ENCODE measurements around the gene PTPN14.
"Not testable (repeated sequence)": the region's sequence is repeated elsewhere in the genome, so short reads cannot be mapped to it uniquely, and the experiment has no call there.

The PTPN14 gene

GRCh38 chr1:214551436-214552173 lies at the start of gene PTPN14:
Gene PTPN14, minus strand, starts transcription at chr1:214551602. Its CDS starts 86,799 bp downstream, at chr1:214464803.
- Mint-ChIP-seq H3K36me3 (no peaks in the 10 kb centered on the region), H3K4me1 (peaks cover 13% of the 10 kb centered on the region), H3K4me3 (peak within 1 kb of the TSS; percentile 71), H3K27ac (no peak within 1 kb of the TSS), H3K27me3 (peaks cover 71% of the 10 kb centered on the region), H3K9me3 (no peaks in the 10 kb centered on the region)
- DNase-seq = peak; percentile 23
- CTCF ChIA-PET = interaction anchor here (1.6 kb wide), 1 partner anchor 220 kb away, joined by 5 read pairs; no protein-coding TSS in a partner anchor

GRCh38 chr1:214593158-214593557 lies 41.8 kb upstream of the PTPN14 start:
- no peak for DNase-seq
- CTCF ChIA-PET = interaction anchor here (1.4 to 4.7 kb wide), 3 partner anchors 11 to 379 kb away, joined by 3 to 38 read pairs (median 6); no protein-coding TSS in a partner anchor
- H3K27ac Mint-ChIP-seq = no peak overlapping the region
- H3K4me3 Mint-ChIP-seq = no peak overlapping the region
- H3K4me1 Mint-ChIP-seq = no peaks in the 10 kb centered on the region
- no peaks in the 10 kb centered on the region for H3K9me3 Mint-ChIP-seq
- H3K27me3 Mint-ChIP-seq = peaks cover 20% of the 10 kb centered on the region
- no peaks in the 10 kb centered on the region for H3K36me3 Mint-ChIP-seq

GRCh38 chr1:214591918-214592317 lies 40.5 kb upstream of the PTPN14 start:
- H3K4me1 Mint-ChIP-seq, H3K9me3 Mint-ChIP-seq, H3K36me3 Mint-ChIP-seq, DNase-seq, H3K4me3 Mint-ChIP-seq, H3K27ac Mint-ChIP-seq: not testable (repeated sequence)
- peaks cover 20% of the 10 kb centered on the region for H3K27me3 Mint-ChIP-seq
- CTCF ChIA-PET = interaction anchor here (4.7 kb wide), 1 partner anchor 260 kb away, joined by 38 read pairs; no protein-coding TSS in a partner anchor

- H3K4me1 Mint-ChIP-seq = no peaks in the 10 kb centered on the region
- no peaks in the 10 kb centered on the region for H3K9me3 Mint-ChIP-seq
- peaks cover 22% of the 10 kb centered on the region for H3K27me3 Mint-ChIP-seq
- H3K27ac Mint-ChIP-seq = no peak overlapping the region
- CTCF ChIA-PET = interaction anchor here (4.7 kb wide), 1 partner anchor 258 kb away, joined by 38 read pairs; no protein-coding TSS in a partner anchor
- H3K4me3 Mint-ChIP-seq = no peak overlapping the region
- DNase-seq = no peak
- H3K36me3 Mint-ChIP-seq = no peaks in the 10 kb centered on the region
These were observed 39.3 kb upstream of the PTPN14 start for GRCh38 chr1:214590696-214591095.

- CTCF ChIA-PET = interaction anchor here (0.6 to 11.6 kb wide), 2 partner anchors 258 to 496 kb away, joined by 3 to 252 read pairs; no protein-coding TSS in a partner anchor
- Mint-ChIP-seq H3K27me3 (peaks cover 23% of the 10 kb centered on the region), H3K4me1 (no peaks in the 10 kb centered on the region), H3K4me3 (no peak overlapping the region), H3K36me3 (no peaks in the 10 kb centered on the region), H3K9me3 (no peaks in the 10 kb centered on the region), H3K27ac (no peak overlapping the region)
- DNase-seq = no peak
These were observed 37.7 kb upstream of the PTPN14 start for GRCh38 chr1:214588963-214589597.

GRCh38 chr1:214587165-214587564 lies 35.8 kb upstream of the PTPN14 start:
- H3K4me3 Mint-ChIP-seq = no peak overlapping the region
- H3K27me3 Mint-ChIP-seq = peaks cover 19% of the 10 kb centered on the region
- H3K27ac Mint-ChIP-seq = no peak overlapping the region
- DNase-seq = no peak
- CTCF ChIA-PET = interaction anchor here (0.7 to 11.6 kb wide), 6 partner anchors 48 to 373 kb away, joined by 3 to 252 read pairs (median 4); no protein-coding TSS in a partner anchor
- no peaks in the 10 kb centered on the region for H3K4me1 Mint-ChIP-seq
- H3K36me3 Mint-ChIP-seq = no peaks in the 10 kb centered on the region
- no peaks in the 10 kb centered on the region for H3K9me3 Mint-ChIP-seq

GRCh38 chr1:214586621-214587020 lies 35.2 kb upstream of the PTPN14 start:
- Mint-ChIP-seq H3K36me3 (no peaks in the 10 kb centered on the region), H3K9me3 (no peaks in the 10 kb centered on the region), H3K27ac (no peak overlapping the region), H3K27me3 (peaks cover 15% of the 10 kb centered on the region), H3K4me1 (no peaks in the 10 kb centered on the region), H3K4me3 (no peak overlapping the region)
- CTCF ChIA-PET = interaction anchor here (0.7 to 11.6 kb wide), 9 partner anchors 8 to 372 kb away, joined by 3 to 252 read pairs (median 4); no protein-coding TSS in a partner anchor
- DNase-seq = no peak

GRCh38 chr1:214584805-214585766 lies 33.7 kb upstream of the PTPN14 start:
- CTCF ChIA-PET = interaction anchor here (0.7 to 11.6 kb wide), 26 partner anchors 9 to 372 kb away, joined by 3 to 252 read pairs (median 4); partner anchors contain the start of gene CENPF
- no peak overlapping the region for H3K27ac Mint-ChIP-seq
- peaks cover 9% of the 10 kb centered on the region for H3K27me3 Mint-ChIP-seq
- H3K9me3 Mint-ChIP-seq = no peaks in the 10 kb centered on the region
- H3K4me3 Mint-ChIP-seq = no peak overlapping the region
- H3K36me3 Mint-ChIP-seq = no peaks in the 10 kb centered on the region
- DNase-seq = no peak
- H3K4me1 Mint-ChIP-seq = no peaks in the 10 kb centered on the region

GRCh38 chr1:214583824-214584554 lies 32.6 kb upstream of the PTPN14 start:
- Mint-ChIP-seq H3K9me3 (no peaks in the 10 kb centered on the region), H3K36me3 (no peaks in the 10 kb centered on the region), H3K4me3 (no peak overlapping the region), H3K4me1 (no peaks in the 10 kb centered on the region), H3K27me3 (peaks cover 9% of the 10 kb centered on the region), H3K27ac (no peak overlapping the region)
- DNase-seq = no peak
- CTCF ChIA-PET = interaction anchor here (0.7 to 11.6 kb wide), 22 partner anchors 9 to 371 kb away, joined by 3 to 252 read pairs (median 4); partner anchors contain the start of gene CENPF

- CTCF ChIA-PET = interaction anchor here (1.2 to 11.6 kb wide), 6 partner anchors 47 to 320 kb away, joined by 3 to 252 read pairs (median 4); no protein-coding TSS in a partner anchor
- Mint-ChIP-seq H3K27me3 (peaks cover 9% of the 10 kb centered on the region), H3K36me3 (no peaks in the 10 kb centered on the region)
These were observed 31.7 kb upstream of the PTPN14 start for GRCh38 chr1:214583113-214583512.

GRCh38 chr1:214582289-214582891 lies 31.0 kb upstream of the PTPN14 start:
- Mint-ChIP-seq H3K4me3 (no peak overlapping the region), H3K27me3 (peaks cover 9% of the 10 kb centered on the region), H3K27ac (no peak overlapping the region), H3K36me3 (no peaks in the 10 kb centered on the region), H3K4me1 (no peaks in the 10 kb centered on the region), H3K9me3 (peaks cover 2% of the 10 kb centered on the region)
- no peak for DNase-seq
- CTCF ChIA-PET = interaction anchor here (1.0 to 11.6 kb wide), 4 partner anchors 46 to 368 kb away, joined by 3 to 252 read pairs (median 4); no protein-coding TSS in a partner anchor

More at GRCh38 chr1:214583113-214583512, 31.7 kb upstream of the PTPN14 start:
- no peak overlapping the region for H3K4me3 Mint-ChIP-seq
- peaks cover under 1% of the 10 kb centered on the region for H3K9me3 Mint-ChIP-seq
- DNase-seq = no peak
- no peak overlapping the region for H3K27ac Mint-ChIP-seq
- no peaks in the 10 kb centered on the region for H3K4me1 Mint-ChIP-seq

- Mint-ChIP-seq H3K9me3 (peaks cover 6% of the 10 kb centered on the region), H3K4me1 (no peaks in the 10 kb centered on the region)
- CTCF ChIA-PET = interaction anchor here (1.0 to 11.6 kb wide), 4 partner anchors 251 to 368 kb away, joined by 3 to 252 read pairs (median 4); no protein-coding TSS in a partner anchor
These were observed 30.4 kb upstream of the PTPN14 start for GRCh38 chr1:214581785-214582184.

More at GRCh38 chr1:214581785-214582184, 30.4 kb upstream of the PTPN14 start:
- Mint-ChIP-seq H3K4me3 (no peak overlapping the region), H3K27ac (no peak overlapping the region), H3K27me3 (peaks cover 15% of the 10 kb centered on the region), H3K36me3 (no peaks in the 10 kb centered on the region)
- no peak for DNase-seq
